Thyroid gland (tissue), 4 donors: Measurements from ENCODE around the gene GGA2.

ENCODE experiments used
- POLR2A ChIP-seq, 2 donors: fragments of 450-650 bp; IDR thresholded peaks; one replicate each; pipeline ENCODE4 v1.6.1; 2017; ENCODE audit warnings: antibody characterized with exemption in 2 of 2, mild to moderate bottlenecking in 2 of 2, moderate library complexity in 1 of 2
- TF ChIP-seq, protein P1 (sequence below), 6 experiments: fragments of 200-600 bp in 3 of 6; fragments of 450-650 bp in 3 of 6; sonication (generic) in 3 of 6; IDR thresholded peaks; one replicate each; pipeline ENCODE4 v1.5.1; 2016 to 2019; ENCODE audit warnings: antibody characterized with exemption in 6 of 6, mild to moderate bottlenecking in 2 of 6, inconsistent platforms in 1 of 6, moderate library complexity in 1 of 6

DNA sequence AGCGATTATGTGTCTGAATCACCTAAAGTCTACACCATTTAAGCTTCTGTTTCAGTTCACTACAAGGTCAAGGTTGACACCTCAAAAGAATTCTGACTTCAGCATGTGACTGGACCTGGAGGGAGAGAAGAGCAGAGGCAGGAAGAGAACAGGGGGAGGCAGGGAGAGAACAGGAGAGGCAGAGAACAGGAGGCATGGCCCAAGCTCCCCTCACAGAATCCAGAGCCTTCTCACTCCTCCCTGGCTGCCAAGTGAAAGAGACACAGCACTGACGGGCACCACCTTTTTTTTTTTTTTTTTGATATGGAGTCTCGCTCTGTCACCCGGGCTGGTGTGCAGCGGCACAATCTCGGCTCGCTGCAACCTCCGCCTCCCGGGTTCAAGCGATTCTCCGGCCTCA is 11.4 kb downstream of the GGA2 start:
- TF ChIP-seq POLR2A (IDR thresholded peaks at IDR 0.05), result no peak
- TF ChIP-seq, protein P1, sequence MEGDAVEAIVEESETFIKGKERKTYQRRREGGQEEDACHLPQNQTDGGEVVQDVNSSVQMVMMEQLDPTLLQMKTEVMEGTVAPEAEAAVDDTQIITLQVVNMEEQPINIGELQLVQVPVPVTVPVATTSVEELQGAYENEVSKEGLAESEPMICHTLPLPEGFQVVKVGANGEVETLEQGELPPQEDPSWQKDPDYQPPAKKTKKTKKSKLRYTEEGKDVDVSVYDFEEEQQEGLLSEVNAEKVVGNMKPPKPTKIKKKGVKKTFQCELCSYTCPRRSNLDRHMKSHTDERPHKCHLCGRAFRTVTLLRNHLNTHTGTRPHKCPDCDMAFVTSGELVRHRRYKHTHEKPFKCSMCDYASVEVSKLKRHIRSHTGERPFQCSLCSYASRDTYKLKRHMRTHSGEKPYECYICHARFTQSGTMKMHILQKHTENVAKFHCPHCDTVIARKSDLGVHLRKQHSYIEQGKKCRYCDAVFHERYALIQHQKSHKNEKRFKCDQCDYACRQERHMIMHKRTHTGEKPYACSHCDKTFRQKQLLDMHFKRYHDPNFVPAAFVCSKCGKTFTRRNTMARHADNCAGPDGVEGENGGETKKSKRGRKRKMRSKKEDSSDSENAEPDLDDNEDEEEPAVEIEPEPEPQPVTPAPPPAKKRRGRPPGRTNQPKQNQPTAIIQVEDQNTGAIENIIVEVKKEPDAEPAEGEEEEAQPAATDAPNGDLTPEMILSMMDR (IDR thresholded peaks at IDR 0.05), result no peak
